Naive thymus-derived CD8-positive, alpha-beta T cell (primary cell): ENCODE measurements around the gene CDCA4. TPM values are rescaled to one million over a fixed set of nuclear protein-coding genes. Genes with fewer than 3 reads are reported as not detected.
"Not testable (repeated sequence)": the region's sequence is repeated elsewhere in the genome, so short reads cannot be mapped to it uniquely, and the experiment has no call there.

Experiments used
- ATAC-seq, 2 donors: fragments of 150-1000 bp; cut with Tn5 transposase in 1 of 2; sonication (Bioruptor Pico), chemical (Tn5 transposase) in 1 of 2; 1 replicate in 1 of 2; 2 replicates in 1 of 2; pipeline ENCODE4 v1.10.0; 2021; ENCODE audit warnings: mild to moderate bottlenecking in 2 of 2, moderate library complexity in 2 of 2
- POLR2A ChIA-PET: fragments of 350-600 bp; sonication (Branson Sonifier 250); formaldehyde crosslinking; loops from one replicate; lab custom pipeline; 2021; ENCODE audit warnings: antibody characterized with exemption; lab: Charles Lee
- DNase-seq, 10 donors: peaks; one replicate each; pipeline versions ENCODE4 v3.0.0 to v3.0.0-alpha.2; 2020 to 2022
- H3K27ac Mint-ChIP-seq, 10 donors: one replicate each; pipeline ENCODE4 v1.8.0; 2020 to 2022; ENCODE audit warnings: mild to moderate bottlenecking in 10 of 10, mixed read lengths in 10 of 10, moderate library complexity in 4 of 10, inconsistent platforms in 1 of 10
- H3K27me3 Mint-ChIP-seq, 5 donors: one replicate each; pipeline ENCODE4 v1.8.0; 2021 to 2022; ENCODE audit warnings: mixed read lengths in 5 of 5
- H3K36me3 Mint-ChIP-seq, 3 donors: one replicate each; pipeline ENCODE4 v1.8.0; 2020 to 2022; ENCODE audit warnings: mixed read lengths in 3 of 3, mild to moderate bottlenecking in 2 of 3, inconsistent platforms in 1 of 3
- H3K4me1 Mint-ChIP-seq, 4 donors: one replicate each; pipeline ENCODE4 v1.8.0; 2021 to 2022; ENCODE audit warnings: mixed read lengths in 4 of 4
- H3K4me3 Mint-ChIP-seq, 10 donors: one replicate each; pipeline ENCODE4 v1.8.0; 2020 to 2022; ENCODE audit warnings: mild to moderate bottlenecking in 10 of 10, mixed read lengths in 10 of 10, moderate library complexity in 6 of 10, inconsistent platforms in 1 of 10
- H3K9me3 Mint-ChIP-seq, 9 donors: one replicate each; pipeline ENCODE4 v1.8.0; 2020 to 2022; ENCODE audit warnings: mixed read lengths in 9 of 9, mild to moderate bottlenecking in 3 of 9, inconsistent platforms in 1 of 9, moderate library complexity in 1 of 9
- polyA plus RNA-seq, 3 donors: library from polyadenylated mRNA; unstranded; fragments of 300-500 nt; fragmentation: Illumina TruSeq; gene quantifications; one replicate each; pipeline ENCODE4 v1.2.3, GENCODE V29; 2021
- total RNA-seq, 8 experiments: library from RNA in 2 of 8; stranded (reverse) in 2 of 8; gene quantifications; one replicate each; pipeline ENCODE4 v1.2.3 and lab custom pipeline; 2021 to 2026

CDCA4 gene
- total and polyA plus RNA-seq, 5 experiments from 2014 or later = 8.2 to 12.4 (median 11.3) TPM

- Mint-ChIP-seq H3K4me3 (peak overlapping the region in 8 of 10 donors; percentile 15 to 52 (median 39)), H3K27me3 (no peaks in the 10 kb centered on the region), H3K4me1 (peaks cover 8 to 17% (median 14%) of the 10 kb centered on the region in 4 donors), H3K27ac (peak overlapping the region; percentile 64 to 93 (median 81)), H3K36me3 (peaks cover 0 to 22% (median 4%) of the 10 kb centered on the region in 3 donors), H3K9me3 (no peaks in the 10 kb centered on the region)
- peak; percentile 78 to 91 for ATAC-seq
- DNase-seq = peak; percentile 84 to 96 (median 92)
- POLR2A ChIA-PET = interaction anchor here (0.6 to 3.2 kb wide), 13 partner anchors 11 to 106 kb away, joined by 3 to 19 read pairs (median 6); partner anchors contain the start of genes CDCA4, CLBA1 and GPR132
Measured at GRCh38 chr14:105045710-105046326, 24.9 kb upstream of the CDCA4 start.

GRCh38 chr14:105043641-105044040, 22.8 kb upstream of the CDCA4 start:
- ATAC-seq (no peak), DNase-seq (no peak)
- H3K27me3 Mint-ChIP-seq = no peaks in the 10 kb centered on the region
- H3K4me3 Mint-ChIP-seq = no peak overlapping the region
- H3K4me1 Mint-ChIP-seq = peaks cover 8 to 17% (median 11%) of the 10 kb centered on the region in 4 donors
- H3K27ac Mint-ChIP-seq = no peak overlapping the region
- H3K9me3 Mint-ChIP-seq = no peaks in the 10 kb centered on the region
- peaks cover 0 to 9% (median 0%) of the 10 kb centered on the region in 3 donors for H3K36me3 Mint-ChIP-seq
- POLR2A ChIA-PET = interaction anchor here (1.1 to 3.2 kb wide), 4 partner anchors 23 to 70 kb away, joined by 3 to 10 read pairs (median 4); partner anchors contain the start of gene GPR132

- Mint-ChIP-seq H3K4me3 (no peak overlapping the region), H3K27ac (peak overlapping the region in 1 of 10 donors; percentile 57), H3K4me1 (peaks cover 8 to 17% (median 11%) of the 10 kb centered on the region in 4 donors), H3K36me3 (peaks cover 0 to 2% (median 0%) of the 10 kb centered on the region in 3 donors), H3K9me3 (no peaks in the 10 kb centered on the region), H3K27me3 (no peaks in the 10 kb centered on the region)
- POLR2A ChIA-PET = interaction anchor here (1.4 to 1.5 kb wide), 2 partner anchors 67 to 69 kb away, joined by 3 to 5 read pairs; no protein-coding TSS in a partner anchor
- peak in 1 of 10 donors; percentile 56 for DNase-seq
- no peak for ATAC-seq
Measured at GRCh38 chr14:105042813-105043212, 21.9 kb upstream of the CDCA4 start.

- Mint-ChIP-seq H3K27me3 (no peaks in the 10 kb centered on the region), H3K4me1 (peaks cover 8 to 17% (median 11%) of the 10 kb centered on the region in 4 donors)
Measured at GRCh38 chr14:105041841-105042765, 21.2 kb upstream of the CDCA4 start.

GRCh38 chr14:105039458-105040205, 18.7 kb upstream of the CDCA4 start:
- H3K4me1 Mint-ChIP-seq = peaks cover 2 to 4% (median 2%) of the 10 kb centered on the region in 4 donors
- H3K9me3 Mint-ChIP-seq = no peaks in the 10 kb centered on the region
- no peak overlapping the region for H3K4me3 Mint-ChIP-seq
- peak overlapping the region in 1 of 10 donors; percentile 23 for H3K27ac Mint-ChIP-seq
- H3K36me3 Mint-ChIP-seq = peaks cover 0 to 2% (median 0%) of the 10 kb centered on the region in 3 donors
- POLR2A ChIA-PET = no interaction called here
- no peak for ATAC-seq
- no peaks in the 10 kb centered on the region for H3K27me3 Mint-ChIP-seq
- no peak for DNase-seq

More at GRCh38 chr14:105041841-105042765, 21.2 kb upstream of the CDCA4 start:
- Mint-ChIP-seq H3K36me3 (peaks cover 0 to 2% (median 0%) of the 10 kb centered on the region in 3 donors), H3K27ac (no peak overlapping the region), H3K9me3 (no peaks in the 10 kb centered on the region), H3K4me3 (no peak overlapping the region)
- ATAC-seq = no peak
- DNase-seq = peak in 1 of 10 donors; percentile 50
- POLR2A ChIA-PET = no interaction called here

- H3K36me3 Mint-ChIP-seq, DNase-seq, H3K27me3 Mint-ChIP-seq, H3K27ac Mint-ChIP-seq, H3K9me3 Mint-ChIP-seq, ATAC-seq: not testable (repeated sequence)
- peaks cover 7 to 29% (median 24%) of the 10 kb centered on the region in 4 donors for H3K4me1 Mint-ChIP-seq
- peak overlapping the region in 1 of 10 donors; percentile 20 for H3K4me3 Mint-ChIP-seq
- POLR2A ChIA-PET = interaction anchor here (0.9 kb wide), 1 partner anchor 14 kb away, joined by 5 read pairs; the partner anchor contains the start of gene CDCA4
Measured at GRCh38 chr14:105035616-105036015, 14.7 kb upstream of the CDCA4 start.

- Mint-ChIP-seq H3K27me3 (no peaks in the 10 kb centered on the region), H3K4me1 (peaks cover 7 to 29% (median 24%) of the 10 kb centered on the region in 4 donors), H3K27ac (peak overlapping the region in 8 of 10 donors; percentile 41 to 100 (median 93)), H3K9me3 (peaks cover 0 to 3% (median 0%) of the 10 kb centered on the region in 9 donors), H3K36me3 (no peaks in the 10 kb centered on the region), H3K4me3 (peak overlapping the region; percentile 49 to 98 (median 88))
- ATAC-seq (no peak), DNase-seq (no peak)
- POLR2A ChIA-PET = interaction anchor here (0.6 to 1.3 kb wide), 3 partner anchors 11 to 22 kb away, joined by 4 to 6 read pairs (median 4); partner anchors contain the start of gene CDCA4
Measured at GRCh38 chr14:105034315-105035039, 13.6 kb upstream of the CDCA4 start.

GRCh38 chr14:105033412-105033900, 12.6 kb upstream of the CDCA4 start:
- H3K9me3 Mint-ChIP-seq, H3K27me3 Mint-ChIP-seq, H3K36me3 Mint-ChIP-seq: not testable (repeated sequence)
- peak; percentile 35 to 58 for ATAC-seq
- peak overlapping the region; percentile 89 to 100 (median 93) for H3K27ac Mint-ChIP-seq
- H3K4me1 Mint-ChIP-seq = peaks cover 7 to 29% (median 26%) of the 10 kb centered on the region in 4 donors
- POLR2A ChIA-PET = interaction anchor here (1.3 kb wide), 1 partner anchor 13 kb away, joined by 4 read pairs; the partner anchor contains the start of gene CDCA4
- peak overlapping the region; percentile 84 to 98 (median 91) for H3K4me3 Mint-ChIP-seq
- DNase-seq = peak in 2 of 10 donors; percentile 23 to 25

GRCh38 chr14:105032451-105032901, 11.6 kb upstream of the CDCA4 start:
- H3K27ac Mint-ChIP-seq = peak overlapping the region in 8 of 10 donors; percentile 24 to 100 (median 93)
- H3K27me3 Mint-ChIP-seq, POLR2A ChIA-PET, DNase-seq, H3K36me3 Mint-ChIP-seq, H3K9me3 Mint-ChIP-seq, ATAC-seq: not testable (repeated sequence)
- peaks cover 7 to 34% (median 26%) of the 10 kb centered on the region in 4 donors for H3K4me1 Mint-ChIP-seq
- H3K4me3 Mint-ChIP-seq = peak overlapping the region; percentile 84 to 98 (median 91)

- POLR2A ChIA-PET = interaction anchor here (1.0 kb wide), 1 partner anchor 10 kb away, joined by 4 read pairs; the partner anchor contains the start of gene CDCA4
- H3K4me3 Mint-ChIP-seq = peak overlapping the region in 3 of 10 donors; percentile 19 to 26 (median 21)
- peak overlapping the region in 3 of 10 donors; percentile 47 to 78 (median 62) for H3K27ac Mint-ChIP-seq
- no peaks in the 10 kb centered on the region for H3K27me3 Mint-ChIP-seq
- peaks cover 0 to 3% (median 0%) of the 10 kb centered on the region in 9 donors for H3K9me3 Mint-ChIP-seq
- DNase-seq (no peak), ATAC-seq (no peak)
- H3K4me1 Mint-ChIP-seq = peaks cover 8 to 40% (median 33%) of the 10 kb centered on the region in 4 donors
- peaks cover 0 to 4% (median 0%) of the 10 kb centered on the region in 3 donors for H3K36me3 Mint-ChIP-seq
Measured at GRCh38 chr14:105030836-105031396, 10.0 kb upstream of the CDCA4 start.
